Measurements from ENCODE around the gene STIM1.
"Not testable (repeated sequence)": the region's sequence is repeated elsewhere in the genome, so short reads cannot be mapped to it uniquely, and the experiment has no call there.

The STIM1 gene

DNA sequence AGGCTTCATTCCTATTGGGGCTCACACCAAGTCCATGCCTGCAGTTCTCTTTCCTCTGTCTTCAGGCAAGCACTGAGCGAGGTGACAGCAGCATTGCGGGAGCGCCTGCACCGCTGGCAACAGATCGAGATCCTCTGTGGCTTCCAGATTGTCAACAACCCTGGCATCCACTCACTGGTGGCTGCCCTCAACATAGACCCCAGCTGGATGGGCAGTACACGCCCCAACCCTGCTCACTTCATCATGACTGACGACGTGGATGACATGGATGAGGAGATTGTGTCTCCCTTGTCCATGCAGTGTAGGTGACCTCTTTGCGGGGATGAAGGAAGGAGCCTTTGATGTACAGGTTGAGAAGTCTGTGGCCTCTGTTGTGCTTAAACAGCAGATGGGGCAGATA is 227.7 kb downstream of the STIM1 start:
- DNase-seq, result no peak

DNA sequence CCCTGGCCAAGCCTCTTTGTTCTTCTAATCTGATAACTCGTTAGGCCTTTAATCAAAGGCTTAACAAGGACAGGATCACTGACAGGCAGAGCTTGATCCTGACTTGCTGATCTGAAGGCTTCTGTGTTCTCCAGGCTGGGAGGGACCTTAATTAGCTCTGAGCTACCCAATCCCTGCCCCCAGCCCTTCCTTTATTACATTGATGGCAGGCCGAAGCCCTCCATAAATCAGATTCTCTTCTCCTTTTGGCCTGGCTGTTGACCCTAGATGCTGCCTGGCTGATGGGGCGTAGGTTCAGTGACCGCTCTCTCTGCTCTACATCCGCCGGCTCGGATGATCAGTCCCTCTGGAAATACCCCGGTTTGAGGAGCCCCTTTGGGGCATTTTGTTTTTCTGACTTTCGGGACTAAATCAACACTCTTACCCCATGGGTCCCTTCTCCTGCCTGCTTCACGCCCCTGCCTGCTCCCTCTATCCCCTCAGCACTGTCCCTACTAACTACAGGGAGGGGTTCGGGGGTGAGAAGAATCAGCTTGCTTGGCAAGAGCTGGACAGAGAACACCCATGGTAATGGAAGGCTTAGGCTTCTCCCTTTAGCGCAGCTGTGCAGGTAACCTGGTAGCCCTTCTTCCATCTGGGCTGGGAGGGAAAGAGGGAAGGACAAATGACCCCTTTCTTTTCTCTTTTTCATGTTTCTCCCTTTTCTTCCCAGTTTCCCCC is 229.1 kb downstream of the STIM1 start:
- no peak for DNase-seq

DNA sequence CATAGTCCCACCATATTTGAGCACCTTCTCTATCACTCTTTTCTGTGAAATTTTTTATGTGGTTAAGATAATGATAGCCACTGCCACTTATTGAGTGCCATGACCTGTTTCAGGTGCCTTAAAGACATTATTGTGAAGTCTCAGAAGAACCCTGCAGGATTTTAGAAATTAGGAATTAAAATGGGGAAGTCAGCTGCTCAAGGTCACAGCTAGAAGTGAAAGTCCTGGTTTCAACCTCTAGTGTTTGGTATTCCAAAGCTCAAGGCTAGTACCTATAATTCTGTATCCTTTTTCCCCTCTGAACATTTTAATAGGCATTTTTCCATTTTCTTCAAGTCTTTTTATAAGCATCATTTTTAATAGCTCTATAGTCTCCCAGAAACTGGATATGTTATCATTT is 230.1 kb downstream of the STIM1 start:
- DNase-seq, result no peak

DNA sequence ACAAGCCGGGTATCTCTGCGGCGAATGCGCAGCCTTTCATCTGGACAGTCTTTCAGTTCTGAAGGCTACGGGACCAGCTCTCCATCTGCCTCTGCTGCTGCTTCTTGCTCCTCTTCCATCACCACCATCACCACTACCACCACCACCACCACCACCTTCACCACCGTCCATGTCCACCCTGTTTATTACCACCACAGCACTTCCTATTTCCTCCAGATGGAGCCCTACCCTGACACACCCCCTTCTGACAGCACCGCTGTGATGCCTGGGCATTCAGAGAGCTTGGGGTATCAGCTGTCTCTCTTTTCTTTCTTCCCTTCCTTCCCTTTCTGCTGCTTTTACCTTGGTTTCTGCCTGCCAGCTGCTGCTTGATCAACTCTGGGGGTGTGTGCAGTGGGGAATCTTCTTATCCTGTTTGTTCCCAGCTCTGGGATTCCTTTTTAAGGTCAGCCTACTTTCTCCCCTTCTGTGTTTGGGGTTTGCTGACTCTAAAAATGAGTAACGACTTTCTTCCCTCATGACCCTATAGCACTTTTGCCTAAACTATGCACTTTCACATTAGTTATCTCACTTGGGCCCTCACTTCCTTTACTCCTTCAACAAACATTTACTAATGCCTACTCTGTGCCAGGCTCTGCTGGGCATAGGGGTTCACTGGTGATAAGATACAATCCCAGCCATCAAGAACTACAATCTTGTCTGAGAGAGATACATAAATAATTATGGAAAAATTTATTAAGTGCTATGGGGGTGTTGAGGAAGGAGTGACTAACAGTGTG is 231.3 kb downstream of the STIM1 start:
- DNase-seq, result no peak

DNA sequence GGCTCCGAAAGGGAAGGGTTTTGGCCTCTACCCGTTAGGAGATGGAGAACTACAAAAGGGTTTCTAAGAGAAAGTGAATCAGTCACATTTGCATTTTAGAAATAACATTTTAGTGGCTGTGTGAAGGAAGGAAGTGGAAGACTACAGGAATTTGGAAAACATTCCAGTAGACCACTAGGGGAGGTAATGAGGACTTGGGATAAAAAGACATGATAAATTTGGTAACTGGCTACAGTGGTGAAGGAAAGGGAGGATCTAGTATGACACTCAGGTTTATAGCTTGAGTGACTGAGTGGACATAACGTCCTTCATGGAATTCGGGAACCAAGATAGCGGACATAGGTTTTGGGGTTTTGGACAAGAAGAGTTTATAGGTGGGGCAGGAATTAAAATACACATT is 232.1 kb downstream of the STIM1 start:
- no peak for DNase-seq

DNA sequence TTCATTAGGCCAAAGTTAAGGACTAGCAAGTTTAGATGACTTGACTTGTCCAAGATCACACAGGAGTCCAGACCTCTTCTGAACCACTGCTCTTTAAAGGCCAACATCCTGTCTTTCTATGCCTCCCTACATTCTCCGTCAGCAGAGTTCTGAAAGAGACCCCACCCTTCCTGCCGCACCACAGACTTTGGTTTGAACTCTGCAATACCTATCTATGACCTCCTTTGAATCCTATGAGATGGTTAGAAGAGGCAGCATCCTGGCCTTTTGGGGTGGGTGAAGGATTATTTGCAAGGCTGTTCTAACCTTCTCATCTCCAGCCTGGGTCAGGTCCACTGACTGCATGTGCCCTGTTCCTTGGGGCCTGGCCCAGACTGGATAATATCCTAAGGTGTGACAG is 234.8 kb downstream of the STIM1 start:
- DNase-seq, result peak; percentile 47

DNA sequence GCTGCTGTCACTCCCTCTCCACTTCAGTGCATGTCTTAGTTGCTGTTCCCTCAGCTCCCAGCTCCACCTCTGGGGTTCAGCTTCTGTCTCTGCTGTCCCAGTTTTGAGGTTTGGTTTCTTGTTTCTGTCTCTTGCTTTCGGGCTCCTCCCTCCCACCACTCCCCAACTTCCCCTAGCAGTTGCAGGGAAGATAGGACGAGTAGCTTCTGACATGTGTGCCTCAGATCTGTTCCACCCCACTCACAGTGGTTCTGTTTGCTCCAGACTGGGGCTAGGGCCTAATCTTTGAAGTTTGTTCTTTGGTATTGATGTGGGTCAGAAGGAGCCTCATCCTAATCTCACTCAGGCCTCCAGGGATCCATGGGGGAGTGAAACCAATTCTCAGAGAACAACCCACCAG is 236.6 kb downstream of the STIM1 start:
- no peak for DNase-seq

DNA sequence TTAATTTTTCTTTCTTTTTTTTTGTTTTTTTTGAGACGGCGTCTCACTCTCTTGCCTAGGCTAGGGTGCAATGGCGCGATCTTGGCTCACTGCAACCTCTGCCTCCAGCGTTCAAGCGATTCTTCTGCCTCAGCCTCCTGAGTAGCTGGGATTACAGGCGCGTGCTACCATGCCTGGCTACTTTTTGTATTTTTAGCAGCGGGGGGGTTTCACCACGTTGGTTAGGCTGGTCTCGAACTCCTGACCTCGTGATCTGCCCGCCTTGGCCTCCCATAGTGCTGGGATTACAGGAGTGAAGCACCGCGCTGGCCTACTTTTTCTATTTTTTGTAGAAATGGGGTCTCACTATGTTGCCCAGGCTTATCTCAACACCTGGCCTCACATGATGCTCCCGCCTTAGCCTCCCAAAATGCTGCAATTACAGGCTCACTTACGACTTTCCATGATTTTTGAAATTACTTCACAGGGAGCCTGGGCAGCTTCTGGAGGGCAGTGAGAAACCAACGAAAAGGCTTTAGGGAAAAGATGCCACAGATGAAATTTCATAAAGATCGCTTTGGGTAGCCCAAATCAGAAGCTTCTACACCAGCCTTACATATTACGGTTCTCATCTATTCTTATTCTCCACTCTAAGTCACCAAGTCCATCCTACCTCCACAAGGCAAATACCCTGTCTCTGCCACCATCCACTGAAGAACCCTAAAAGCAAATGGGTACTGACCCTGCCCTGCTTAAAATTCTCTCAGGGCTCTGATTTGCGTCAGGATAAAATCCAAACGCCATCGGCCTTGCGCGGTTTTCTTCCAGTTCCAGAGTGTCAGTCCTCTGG is 238.3 kb downstream of the STIM1 start:
- DNase-seq, result no peak

DNA sequence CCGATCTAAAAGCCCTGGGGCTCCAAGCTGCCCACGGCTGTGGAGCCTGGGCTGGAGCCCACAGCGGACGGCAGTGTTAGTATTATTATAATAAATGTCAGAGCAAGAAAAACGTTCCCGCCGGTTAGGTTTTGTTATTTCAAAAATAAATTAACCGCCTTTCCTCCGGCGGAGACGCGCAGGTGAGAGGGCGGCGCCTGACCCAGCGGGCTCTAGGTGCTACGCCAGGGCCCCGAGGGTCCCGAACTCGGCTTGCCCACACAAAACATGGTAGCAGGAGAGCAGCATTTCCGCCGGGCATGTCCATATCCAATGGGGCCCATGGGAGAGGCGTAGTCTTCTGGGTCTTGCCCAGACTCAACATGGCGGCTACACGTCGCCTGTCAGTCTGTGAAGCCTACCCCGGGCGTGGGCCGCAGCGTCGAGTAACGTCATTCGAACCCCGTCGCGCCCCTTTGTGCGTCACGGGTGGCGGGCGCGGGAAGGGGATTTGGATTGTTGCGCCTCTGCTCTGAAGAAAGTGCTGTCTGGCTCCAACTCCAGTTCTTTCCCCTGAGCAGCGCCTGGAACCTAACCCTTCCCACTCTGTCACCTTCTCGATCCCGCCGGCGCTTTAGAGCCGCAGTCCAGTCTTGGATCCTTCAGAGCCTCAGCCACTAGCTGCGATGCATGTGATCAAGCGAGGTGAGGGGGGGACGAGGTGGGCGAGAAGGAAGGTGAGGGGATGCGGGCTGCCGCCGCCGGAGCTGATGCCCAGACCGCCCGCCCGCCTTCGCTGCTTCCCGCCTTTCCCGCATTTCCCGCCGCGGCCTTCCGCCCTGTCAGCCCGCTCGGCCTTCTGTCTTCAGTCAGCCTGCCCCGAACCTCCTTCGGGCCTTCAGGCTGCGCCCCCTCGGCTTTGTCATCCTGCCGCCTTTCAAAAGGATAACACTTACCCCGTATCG is 239.2 kb downstream of the STIM1 start, which contains the start of gene RRM1:
RRM1 (plus strand) TSS at position 452 of the 944 bp plus-strand sequence; CDS start at position 666, 214 bp downstream.
- DNase-seq, result peak; percentile 94

DNA sequence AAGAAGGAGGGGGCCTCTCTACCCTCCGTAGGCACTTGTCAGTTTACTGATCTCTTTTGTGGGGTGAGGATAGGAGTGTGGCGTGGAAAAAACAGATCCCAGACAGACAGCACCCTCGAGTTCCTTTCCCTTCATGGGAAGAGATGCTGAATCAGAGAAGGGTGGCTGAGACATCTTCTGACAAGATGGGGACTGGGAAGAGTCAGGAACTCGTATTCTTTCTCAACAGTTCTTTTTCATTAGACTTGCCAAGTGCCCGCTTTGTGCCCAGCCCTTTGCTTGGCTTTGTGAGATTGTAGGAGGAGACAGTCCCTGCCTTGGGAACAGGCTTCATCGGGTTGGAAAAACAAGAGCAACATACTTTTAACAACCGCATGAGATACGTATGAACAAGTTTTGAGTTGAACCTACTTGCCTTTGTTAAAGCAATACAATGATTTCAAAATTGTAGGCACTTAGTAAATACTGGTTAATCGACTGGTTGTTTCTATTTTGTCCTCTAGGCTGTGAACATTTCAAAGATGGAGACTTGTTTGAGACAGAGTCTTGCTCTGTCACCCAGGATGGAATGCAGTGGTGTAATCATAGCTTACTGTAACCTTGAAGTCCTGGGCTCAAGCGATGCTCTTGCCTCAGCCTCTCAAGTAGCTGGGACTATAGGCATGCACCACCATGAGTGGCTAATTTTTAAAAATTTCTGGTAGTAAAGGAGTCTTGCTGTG is 240.2 kb downstream of the STIM1 start:
- DNase-seq, result no peak

DNA sequence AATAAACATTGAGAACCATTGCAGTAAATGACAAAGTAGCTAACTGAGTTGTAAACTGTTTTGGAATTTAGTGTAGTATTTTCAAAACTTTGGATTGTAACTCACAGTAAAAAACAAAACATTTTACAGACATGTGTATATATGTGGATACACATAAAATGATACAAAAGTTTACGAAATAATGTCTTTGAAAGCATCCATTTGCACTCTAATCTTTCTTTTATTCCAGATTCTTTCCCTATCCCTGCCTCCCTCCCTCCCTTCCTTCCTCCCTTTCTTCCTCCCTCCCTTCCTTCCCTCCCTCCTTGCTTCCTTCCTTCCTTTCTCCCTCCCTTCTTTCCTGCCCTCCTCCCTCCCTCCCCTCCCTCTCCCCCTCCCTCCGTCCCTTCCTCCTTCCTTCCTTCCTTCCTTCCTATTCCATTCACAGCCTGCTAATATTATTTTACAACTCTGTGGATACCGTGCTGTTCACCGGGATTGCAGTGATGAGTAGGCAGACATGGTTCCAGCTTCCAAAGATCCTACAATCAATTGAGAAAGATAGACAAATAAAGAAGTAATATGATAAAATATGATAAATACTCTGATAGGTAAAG is 242.7 kb downstream of the STIM1 start:
- no peak for DNase-seq

DNA sequence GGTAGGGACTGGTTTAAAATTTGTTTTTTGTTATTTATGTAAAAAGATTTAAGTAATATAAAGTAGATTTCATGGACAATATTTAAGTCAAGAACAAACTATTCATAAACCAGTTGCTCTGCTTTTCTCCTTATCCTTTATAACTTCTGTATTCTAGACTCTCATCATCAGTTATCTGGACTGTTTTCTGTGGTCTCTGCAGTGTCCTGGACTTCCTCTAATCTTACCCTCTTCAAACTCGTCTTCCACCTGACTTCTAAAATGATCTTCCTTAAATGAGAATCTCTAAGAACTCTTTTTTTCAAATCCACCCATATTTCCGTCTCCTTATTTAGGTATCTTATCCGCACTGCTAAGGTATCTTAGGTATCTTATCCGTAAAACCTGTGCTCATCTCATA is 247.2 kb downstream of the STIM1 start:
- no peak for DNase-seq

DNA sequence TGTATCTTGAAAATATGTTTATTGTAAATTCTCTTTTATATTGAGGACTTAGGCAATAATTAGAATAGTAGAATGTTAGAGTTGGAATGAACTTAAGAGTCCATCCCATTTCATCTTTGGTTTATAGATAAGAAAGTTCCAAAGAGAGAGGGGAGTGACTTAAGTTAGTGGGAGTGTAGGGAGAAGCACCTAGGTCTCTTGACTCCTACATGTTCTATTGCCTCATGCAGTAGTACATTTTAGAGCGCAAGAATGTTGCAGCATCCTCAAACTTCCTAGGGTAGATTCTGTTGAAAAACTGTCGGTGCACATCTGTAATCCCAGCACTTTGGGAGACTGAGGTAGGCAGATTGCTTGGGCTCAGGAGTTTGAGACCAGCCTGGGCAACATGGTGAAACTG is 247.8 kb downstream of the STIM1 start:
- no peak for DNase-seq

DNA sequence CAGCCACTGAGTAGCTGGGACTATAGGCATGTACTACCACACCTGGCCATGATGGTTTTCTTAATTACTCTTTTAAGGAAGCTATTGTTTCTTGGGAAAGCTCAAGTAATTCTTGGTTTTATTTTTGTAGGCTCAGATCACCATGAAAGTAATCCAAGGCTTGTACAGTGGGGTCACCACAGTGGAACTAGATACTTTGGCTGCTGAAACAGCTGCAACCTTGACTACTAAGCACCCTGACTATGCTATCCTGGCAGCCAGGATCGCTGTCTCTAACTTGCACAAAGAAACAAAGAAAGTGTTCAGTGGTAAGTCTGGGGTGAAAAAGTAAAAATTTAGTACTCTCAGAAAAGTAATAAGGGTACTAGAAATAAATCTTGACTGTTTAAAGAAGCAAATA is 250.5 kb downstream of the STIM1 start:
- no peak for DNase-seq

DNA sequence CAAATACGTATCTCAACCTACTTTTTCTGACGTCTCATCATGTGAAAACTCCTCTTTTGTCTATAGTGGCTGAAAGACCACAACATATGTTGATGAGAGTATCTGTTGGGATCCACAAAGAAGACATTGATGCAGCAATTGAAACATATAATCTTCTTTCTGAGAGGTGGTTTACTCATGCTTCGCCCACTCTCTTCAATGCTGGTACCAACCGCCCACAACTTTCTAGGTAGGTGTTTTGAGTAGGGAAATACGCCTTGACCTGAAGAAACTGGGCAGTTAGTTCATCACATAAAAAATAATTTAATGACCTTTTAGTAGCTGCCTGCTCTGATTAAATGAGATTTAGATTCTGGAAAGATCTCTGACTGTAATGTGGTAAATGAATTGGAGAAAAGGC is 256.4 kb downstream of the STIM1 start:
- DNase-seq, result no peak

DNA sequence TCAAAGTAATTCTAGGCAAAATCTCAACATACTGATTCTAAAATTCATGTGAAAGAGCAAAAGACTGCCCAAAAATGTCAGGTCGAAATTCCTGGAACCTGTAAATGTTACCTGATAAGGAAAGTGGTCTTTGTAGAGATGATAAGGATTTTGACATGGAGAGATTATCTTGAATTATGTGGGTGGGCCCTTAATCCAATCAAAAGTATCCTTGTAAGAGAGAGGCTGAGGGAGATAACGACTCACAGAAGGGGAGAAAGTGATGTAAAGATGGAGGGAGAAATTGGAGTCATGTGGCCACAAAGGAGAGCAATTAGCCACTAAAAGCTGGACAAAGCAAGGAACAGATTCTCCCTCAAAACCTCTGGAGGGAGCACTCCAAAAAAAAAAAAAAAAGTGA is 259.7 kb downstream of the STIM1 start:
- DNase-seq, result no peak

DNA sequence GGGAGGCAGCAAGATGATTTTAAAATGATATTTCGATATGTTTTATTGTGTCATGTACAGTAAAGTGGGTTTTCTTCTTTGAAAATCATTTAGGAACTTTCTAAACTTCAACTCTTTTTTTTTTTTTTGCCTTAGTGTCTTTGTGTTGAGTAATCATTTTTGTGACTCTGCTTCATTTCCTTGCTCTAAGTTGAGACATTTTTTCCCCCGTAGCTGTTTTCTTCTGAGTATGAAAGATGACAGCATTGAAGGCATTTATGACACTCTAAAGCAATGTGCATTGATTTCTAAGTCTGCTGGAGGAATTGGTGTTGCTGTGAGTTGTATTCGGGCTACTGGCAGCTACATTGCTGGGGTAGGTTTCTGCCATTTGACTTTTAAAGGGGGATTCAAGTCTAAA is 262.6 kb downstream of the STIM1 start:
- no peak for DNase-seq

DNA sequence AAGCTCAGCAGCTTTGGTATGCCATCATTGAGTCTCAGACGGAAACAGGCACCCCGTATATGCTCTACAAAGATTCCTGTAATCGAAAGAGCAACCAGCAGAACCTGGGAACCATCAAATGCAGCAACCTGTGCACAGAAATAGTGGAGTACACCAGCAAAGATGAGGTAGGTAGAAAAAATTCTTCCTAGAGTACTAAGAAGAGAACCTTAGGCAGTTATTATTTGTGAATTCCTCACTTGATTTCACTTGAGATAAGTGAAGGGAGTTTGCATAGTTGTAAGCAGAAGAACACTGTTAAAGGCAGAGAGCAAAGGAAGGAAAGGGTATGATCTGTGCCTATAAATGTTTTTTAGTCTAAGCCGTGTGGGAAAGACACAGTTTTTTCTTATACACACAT is 267.8 kb downstream of the STIM1 start:
- no peak for DNase-seq

DNA sequence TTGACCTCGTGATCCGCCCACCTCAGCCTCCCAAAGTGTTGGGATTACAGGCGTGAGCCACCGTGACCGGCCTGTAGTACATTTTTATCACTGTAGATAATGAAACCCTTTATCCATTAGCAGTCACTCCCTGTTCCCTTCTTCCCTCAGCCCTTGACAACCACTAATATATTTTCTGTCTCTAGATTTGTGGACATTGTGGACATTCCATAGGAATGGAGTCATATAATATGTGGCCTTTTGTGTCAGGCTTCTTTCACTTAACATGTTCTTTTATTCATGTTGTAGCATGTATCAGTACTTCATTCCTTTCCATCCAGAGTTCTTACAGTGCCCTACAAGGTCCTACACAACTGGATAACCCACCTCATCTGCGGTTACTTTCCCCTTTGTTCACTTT is 269.7 kb downstream of the STIM1 start:
- no peak for DNase-seq

DNA sequence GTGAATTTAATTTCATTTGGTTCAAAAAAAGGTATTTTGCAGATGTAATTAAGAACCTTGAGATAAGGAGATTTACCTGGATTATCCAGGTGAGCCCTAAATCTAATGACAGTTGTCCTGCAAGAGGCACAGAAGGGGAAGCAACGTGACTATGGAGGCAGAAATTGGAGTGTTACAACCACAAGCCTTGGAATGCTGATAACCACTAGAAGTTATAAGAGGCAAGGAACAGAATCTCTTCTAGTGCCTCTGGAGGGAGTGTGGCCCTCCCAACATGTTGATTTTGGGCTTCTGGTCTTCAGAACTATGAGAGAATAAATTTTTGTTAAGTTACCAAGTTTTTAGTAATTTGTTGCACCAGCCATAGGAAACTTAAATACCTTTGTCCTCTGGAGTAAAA is 271.9 kb downstream of the STIM1 start:
- no peak for DNase-seq

DNA sequence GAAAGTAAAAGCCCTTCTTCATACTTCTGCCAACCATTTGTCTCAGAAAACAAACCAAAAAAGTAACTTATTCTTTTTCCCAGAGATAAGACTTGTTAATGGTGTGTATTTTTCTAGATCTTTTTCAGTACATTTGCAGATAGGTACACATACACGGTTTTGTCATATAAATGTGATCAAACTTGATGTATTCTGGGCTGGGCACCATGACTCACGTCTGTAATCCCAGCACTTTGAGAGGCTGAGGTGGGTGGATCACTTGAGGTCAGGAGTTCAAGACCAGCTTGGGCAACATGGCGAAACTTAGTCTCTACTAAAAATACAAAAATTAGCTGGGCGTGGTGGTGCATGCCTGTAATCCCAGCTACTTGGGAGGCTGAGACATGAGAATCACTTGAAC is 274.8 kb downstream of the STIM1 start:
- not testable (repeated sequence) for DNase-seq
